Measurements from ENCODE around the gene CRYGA.
"Not testable (repeated sequence)": the region's sequence is repeated elsewhere in the genome, so short reads cannot be mapped to it uniquely, and the experiment has no call there.

Gene CRYGA

GRCh38 chr2:208125251-208125650 lies 38.1 kb downstream of the CRYGA start:
- DNase-seq, result no peak

- DNase-seq, result not testable (repeated sequence)
Observed at GRCh38 chr2:208124013-208124715, 39.2 kb downstream of the CRYGA start, which contains the start of gene CRYGD. Gene CRYGD (minus strand): TSS chr2:208124524. CDS start chr2:208124473, 51 bp downstream.

- DNase-seq, result no peak
Observed at GRCh38 chr2:208122248-208122647, 41.1 kb downstream of the CRYGA start.

- no peak for DNase-seq
Observed at GRCh38 chr2:208118918-208119317, 44.5 kb downstream of the CRYGA start.

GRCh38 chr2:208117390-208117789 lies 46.0 kb downstream of the CRYGA start:
- not testable (repeated sequence) for DNase-seq

- no peak for DNase-seq
Observed at GRCh38 chr2:208112969-208113368, 50.4 kb downstream of the CRYGA start.

- DNase-seq, result not testable (repeated sequence)
Observed at GRCh38 chr2:208112273-208112745, 51.1 kb downstream of the CRYGA start.

Data from bone marrow (tissue), 2 donors.